CD4-positive, CD25-positive, alpha-beta regulatory T cell (primary cell): ENCODE measurements around the gene SHISAL2B. TPM values are rescaled to one million over a fixed set of nuclear protein-coding genes. Genes with fewer than 3 reads are reported as not detected.

Source experiments
- ATAC-seq, 2 donors: fragments of 150-1000 bp; cut with Tn5 transposase; one replicate each; pipeline ENCODE4 v1.10.0; 2021; ENCODE audit warnings: low read depth in 2 of 2, moderate number of reproducible peaks in 2 of 2, moderate library complexity in 1 of 2
- DNase-seq, 3 donors: peaks; one replicate each; pipeline versions ENCODE4 v3.0.0 to v3.0.0-alpha.2; 2012 to 2022; ENCODE audit warnings: mixed read lengths in 1 of 3
- H3K27ac ChIP-seq: one replicate; pipeline ENCODE4 v1.7.0; 2013; ENCODE audit warnings: mild to moderate bottlenecking, low read length; ENCODE audit not compliant: insufficient read depth, poor library complexity, severe bottlenecking
- H3K27me3 ChIP-seq: one replicate; pipeline ENCODE4 v1.7.0; 2013; ENCODE audit warnings: low read length; ENCODE audit not compliant: control insufficient read depth, insufficient read depth
- H3K36me3 ChIP-seq: one replicate; pipeline ENCODE4 v1.7.0; 2013; ENCODE audit warnings: mild to moderate bottlenecking, low read length, moderate library complexity; ENCODE audit not compliant: control insufficient read depth, insufficient read depth
- H3K4me1 ChIP-seq: 2 replicates; pipeline ENCODE4 v1.7.0; 2013; ENCODE audit warnings: mild to moderate bottlenecking, low read length; ENCODE audit not compliant: insufficient read depth, control insufficient read depth, poor library complexity, severe bottlenecking
- H3K4me3 ChIP-seq: one replicate; pipeline ENCODE4 v1.7.0; 2013; ENCODE audit warnings: low read depth, mild to moderate bottlenecking, low read length, moderate library complexity
- H3K9me3 ChIP-seq, 2 experiments: 1 replicate in 1 of 2; 2 replicates in 1 of 2; pipeline ENCODE4 v1.7.0; 2013; ENCODE audit warnings: low read length in 2 of 2, mild to moderate bottlenecking in 1 of 2, moderate library complexity in 1 of 2; ENCODE audit not compliant: control insufficient read depth in 2 of 2
- H3K27ac Mint-ChIP-seq, 3 donors: one replicate each; pipeline ENCODE4 v1.8.0; 2020 to 2022; ENCODE audit warnings: mild to moderate bottlenecking in 3 of 3, mixed read lengths in 3 of 3, moderate library complexity in 2 of 3
- H3K27me3 Mint-ChIP-seq: one replicate; pipeline ENCODE4 v1.8.0; 2022; ENCODE audit warnings: mild to moderate bottlenecking, mixed read lengths
- H3K36me3 Mint-ChIP-seq: one replicate; pipeline ENCODE4 v1.8.0; 2020; ENCODE audit warnings: mixed read lengths
- H3K4me1 Mint-ChIP-seq, 4 donors: one replicate each; pipeline ENCODE4 v1.8.0; 2020 to 2022; ENCODE audit warnings: mixed read lengths in 4 of 4, mild to moderate bottlenecking in 1 of 4
- H3K4me3 Mint-ChIP-seq, 4 donors: one replicate each; pipeline ENCODE4 v1.8.0; 2020 to 2022; ENCODE audit warnings: mild to moderate bottlenecking in 4 of 4, mixed read lengths in 4 of 4, moderate library complexity in 3 of 4
- H3K9me3 Mint-ChIP-seq, 7 donors: one replicate each; pipeline ENCODE4 v1.8.0; 2020 to 2022; ENCODE audit warnings: mixed read lengths in 7 of 7, mild to moderate bottlenecking in 3 of 7, moderate library complexity in 2 of 7
- polyA plus RNA-seq, 4 donors: library from polyadenylated mRNA; unstranded; fragments of 300-500 nt; fragmentation: Illumina TruSeq; gene quantifications; one replicate each; pipeline ENCODE4 v1.2.3, GENCODE V29; 2021
- total RNA-seq: library from RNA; stranded (reverse); gene quantifications from one replicate; pipeline ENCODE4 v1.2.3, GENCODE V29; 2022

The SHISAL2B gene
- total and polyA plus RNA-seq, 5 donors from 2014 or later: not detected

- Mint-ChIP-seq H3K4me3 (no peak overlapping the region), H3K27me3 (no peaks in the 10 kb centered on the region), H3K36me3 (no peaks in the 10 kb centered on the region), H3K9me3 (peaks cover 0 to 3% (median 0%) of the 10 kb centered on the region in 7 donors), H3K4me1 (no peaks in the 10 kb centered on the region), H3K27ac (no peak overlapping the region)
- no peak for ATAC-seq
- no peak for DNase-seq
- H3K27me3 ChIP-seq: peaks cover 2% of the 10 kb centered on the region
- H3K36me3 ChIP-seq: no peaks in the 10 kb centered on the region
- no peaks in the 10 kb centered on the region for H3K9me3 ChIP-seq
- H3K27ac ChIP-seq: no peak overlapping the region
- H3K4me1 ChIP-seq: no peaks in the 10 kb centered on the region
- H3K4me3 ChIP-seq: no peak overlapping the region
These were observed 10.0 kb upstream of the SHISAL2B start for GRCh38 chr5:64680289-64680688.

GRCh38 chr5:64682608-64683007 is 7.7 kb upstream of the SHISAL2B start:
- Histone ChIP-seq H3K27me3 (peaks cover 4% of the 10 kb centered on the region), H3K4me3 (no peak overlapping the region), H3K4me1 (no peaks in the 10 kb centered on the region), H3K36me3 (no peaks in the 10 kb centered on the region), H3K9me3 (no peaks in the 10 kb centered on the region), H3K27ac (no peak overlapping the region)
- ATAC-seq: no peak
- Mint-ChIP-seq H3K9me3 (peaks cover 0 to 3% (median 0%) of the 10 kb centered on the region in 7 donors), H3K4me3 (no peak overlapping the region), H3K27ac (no peak overlapping the region), H3K36me3 (no peaks in the 10 kb centered on the region), H3K27me3 (peaks cover 10% of the 10 kb centered on the region), H3K4me1 (no peaks in the 10 kb centered on the region)
- no peak for DNase-seq

DNA sequence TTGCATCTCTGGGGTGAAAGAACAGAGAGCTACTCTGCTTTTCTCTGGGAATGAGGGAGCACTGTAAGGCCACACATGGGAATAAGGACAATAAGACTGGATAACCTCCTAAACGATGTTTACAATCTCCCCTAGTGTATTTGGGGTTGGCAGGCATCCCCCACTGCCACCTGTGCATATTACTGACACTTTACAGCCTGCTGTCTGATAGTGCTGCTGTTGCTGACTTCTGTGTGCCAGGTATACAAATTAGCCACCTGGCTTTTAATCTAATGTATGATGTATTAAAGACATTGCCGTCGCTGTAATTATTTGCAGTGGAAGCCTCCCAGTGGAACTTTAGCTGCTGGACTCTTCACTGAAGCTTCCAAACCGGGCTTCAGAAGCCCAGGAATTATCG is 4.4 kb upstream of the SHISAL2B start:
- no peak for ATAC-seq
- H3K9me3 ChIP-seq: no peaks in the 10 kb centered on the region
- no peak overlapping the region for H3K4me3 Mint-ChIP-seq
- H3K27me3 ChIP-seq: peaks cover 14% of the 10 kb centered on the region
- H3K36me3 Mint-ChIP-seq: no peaks in the 10 kb centered on the region
- peaks cover 0 to 1% (median 0%) of the 10 kb centered on the region in 7 donors for H3K9me3 Mint-ChIP-seq
- peaks cover 24% of the 10 kb centered on the region for H3K27me3 Mint-ChIP-seq
- H3K4me1 Mint-ChIP-seq: peaks cover 0 to 6% (median 2%) of the 10 kb centered on the region in 4 donors
- H3K36me3 ChIP-seq: no peaks in the 10 kb centered on the region
- no peak for DNase-seq
- no peak overlapping the region for H3K4me3 ChIP-seq
- H3K27ac Mint-ChIP-seq: no peak overlapping the region
- no peak overlapping the region for H3K27ac ChIP-seq
- peaks cover 3% of the 10 kb centered on the region for H3K4me1 ChIP-seq

DNA sequence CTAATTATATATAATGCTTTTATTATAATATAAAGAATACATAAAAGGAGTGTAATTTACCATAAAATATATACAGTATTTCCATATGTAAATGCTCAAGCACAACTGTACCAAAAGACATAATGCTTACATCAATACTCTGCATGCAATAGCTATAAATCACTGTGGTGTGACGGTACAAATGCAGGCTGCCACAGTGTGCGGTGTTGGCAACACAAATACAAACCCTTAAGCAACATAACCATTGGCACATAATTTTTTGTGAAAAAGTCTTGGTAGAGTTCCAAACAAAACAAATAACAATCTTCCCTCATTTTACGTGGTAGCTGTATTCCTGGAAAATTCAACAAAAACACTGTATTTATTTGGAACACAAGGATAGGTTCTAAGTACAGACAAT is 1.9 kb upstream of the SHISAL2B start:
- H3K36me3 ChIP-seq: no peaks in the 10 kb centered on the region
- H3K4me1 Mint-ChIP-seq: peaks cover 0 to 6% (median 2%) of the 10 kb centered on the region in 4 donors
- no peak for DNase-seq

GRCh38 chr5:64688965-64689364 is 1.3 kb upstream of the SHISAL2B start:
- no peaks in the 10 kb centered on the region for H3K9me3 ChIP-seq
- no peaks in the 10 kb centered on the region for H3K36me3 ChIP-seq
- H3K4me1 ChIP-seq: peaks cover 4% of the 10 kb centered on the region
- Mint-ChIP-seq H3K4me1 (peaks cover 0 to 6% (median 2%) of the 10 kb centered on the region in 4 donors), H3K36me3 (no peaks in the 10 kb centered on the region), H3K4me3 (no peak overlapping the region), H3K27ac (no peak overlapping the region), H3K9me3 (peaks cover 0 to 4% (median 0%) of the 10 kb centered on the region in 7 donors), H3K27me3 (peaks cover 45% of the 10 kb centered on the region)
- no peak overlapping the region for H3K27ac ChIP-seq
- H3K4me3 ChIP-seq: no peak overlapping the region
- ATAC-seq (no peak), DNase-seq (no peak)
- H3K27me3 ChIP-seq: peaks cover 18% of the 10 kb centered on the region

More for the DNA sequence above, 1.9 kb upstream of the SHISAL2B start:
- H3K27me3 Mint-ChIP-seq: peaks cover 44% of the 10 kb centered on the region
- no peak for ATAC-seq
- H3K4me1 ChIP-seq: peaks cover 4% of the 10 kb centered on the region
- H3K4me3 ChIP-seq: no peak overlapping the region
- H3K36me3 Mint-ChIP-seq: no peaks in the 10 kb centered on the region
- peaks cover 18% of the 10 kb centered on the region for H3K27me3 ChIP-seq
- H3K27ac Mint-ChIP-seq: no peak overlapping the region
- no peaks in the 10 kb centered on the region for H3K9me3 ChIP-seq
- H3K4me3 Mint-ChIP-seq: no peak overlapping the region
- peaks cover 0 to 1% (median 0%) of the 10 kb centered on the region in 7 donors for H3K9me3 Mint-ChIP-seq
- no peak overlapping the region for H3K27ac ChIP-seq

GRCh38 chr5:64690104-64690416 is 243 bp upstream of the SHISAL2B start:
- no peaks in the 10 kb centered on the region for H3K36me3 ChIP-seq
- no peak for DNase-seq
- Mint-ChIP-seq H3K27me3 (peaks cover 45% of the 10 kb centered on the region), H3K4me3 (no peak overlapping the region), H3K36me3 (no peaks in the 10 kb centered on the region), H3K4me1 (peaks cover 0 to 6% (median 2%) of the 10 kb centered on the region in 4 donors), H3K9me3 (peaks cover 0 to 4% (median 0%) of the 10 kb centered on the region in 7 donors), H3K27ac (no peak overlapping the region)
- H3K4me3 ChIP-seq: no peak overlapping the region
- peaks cover 16% of the 10 kb centered on the region for H3K27me3 ChIP-seq
- ATAC-seq: no peak
- no peak overlapping the region for H3K27ac ChIP-seq
- H3K9me3 ChIP-seq: no peaks in the 10 kb centered on the region
- peaks cover 4% of the 10 kb centered on the region for H3K4me1 ChIP-seq

DNA sequence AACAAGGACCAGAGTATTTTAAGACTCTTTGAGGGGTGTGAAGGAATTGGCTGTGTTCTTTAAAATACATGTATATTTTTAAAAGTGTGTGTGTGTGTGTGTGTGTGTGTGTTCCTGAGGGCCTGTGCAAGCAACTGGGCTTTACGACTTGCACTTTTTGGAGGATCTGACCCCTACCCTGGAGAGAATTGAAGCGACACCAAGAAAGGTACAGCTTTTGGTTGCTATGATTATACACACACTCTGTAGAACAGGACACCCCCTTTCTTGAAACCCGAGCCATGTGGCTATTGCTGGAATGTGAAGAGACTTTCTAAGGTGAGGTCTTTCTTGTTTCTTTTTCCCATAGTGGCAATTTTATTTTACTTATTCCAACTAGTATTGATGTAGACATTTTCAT is 988 bp downstream of the SHISAL2B start:
- Histone ChIP-seq H3K4me1 (peaks cover 4% of the 10 kb centered on the region), H3K36me3 (no peaks in the 10 kb centered on the region), H3K9me3 (no peaks in the 10 kb centered on the region), H3K4me3 (no peak overlapping the region), H3K27ac (no peak overlapping the region), H3K27me3 (peaks cover 16% of the 10 kb centered on the region)
- Mint-ChIP-seq H3K4me3 (no peak overlapping the region), H3K9me3 (peaks cover 0 to 10% (median 1%) of the 10 kb centered on the region in 7 donors), H3K4me1 (peaks cover 0 to 6% (median 2%) of the 10 kb centered on the region in 4 donors), H3K27me3 (peaks cover 45% of the 10 kb centered on the region), H3K36me3 (no peaks in the 10 kb centered on the region), H3K27ac (no peak overlapping the region)
- no peak for DNase-seq
- ATAC-seq: no peak

DNA sequence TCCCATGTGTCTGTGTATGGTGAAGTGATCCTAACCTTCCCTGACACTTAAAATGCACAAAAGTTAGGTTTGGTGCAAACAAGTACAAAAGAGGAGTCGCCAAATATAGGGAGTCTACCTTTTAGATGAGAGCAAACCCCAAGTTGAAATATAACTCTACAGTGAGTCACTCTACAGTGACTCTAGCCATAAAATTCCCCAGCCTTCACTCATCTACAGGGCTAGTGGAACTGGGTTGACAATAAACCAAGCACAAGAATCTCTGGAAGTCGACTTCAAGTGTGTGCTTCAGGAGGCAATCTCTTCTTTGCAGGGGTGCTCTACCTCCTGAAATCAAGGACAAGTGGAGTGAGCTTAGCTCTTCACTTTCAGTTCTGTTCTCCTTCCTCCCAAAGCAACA is 3.3 kb downstream of the SHISAL2B start:
- Histone ChIP-seq H3K9me3 (peaks cover 3 to 8% of the 10 kb centered on the region in 2 experiments), H3K27me3 (peaks cover 9% of the 10 kb centered on the region), H3K4me1 (peaks cover 4% of the 10 kb centered on the region), H3K36me3 (no peaks in the 10 kb centered on the region), H3K4me3 (no peak overlapping the region), H3K27ac (no peak overlapping the region)
- Mint-ChIP-seq H3K36me3 (no peaks in the 10 kb centered on the region), H3K27me3 (peaks cover 47% of the 10 kb centered on the region), H3K9me3 (peaks cover 0 to 17% (median 10%) of the 10 kb centered on the region in 7 donors), H3K27ac (no peak overlapping the region), H3K4me1 (peaks cover 0 to 6% (median 4%) of the 10 kb centered on the region in 4 donors), H3K4me3 (no peak overlapping the region)
- DNase-seq (no peak), ATAC-seq (no peak)
